ENCODE data around the gene USP53. TPM values are rescaled to one million over a fixed set of nuclear protein-coding genes. Genes with fewer than 3 reads are reported as not detected.
"Not testable (repeated sequence)": the region's sequence is repeated elsewhere in the genome, so short reads cannot be mapped to it uniquely, and the experiment has no call there.

USP53 gene
- total RNA-seq = 5.6 TPM

DNA sequence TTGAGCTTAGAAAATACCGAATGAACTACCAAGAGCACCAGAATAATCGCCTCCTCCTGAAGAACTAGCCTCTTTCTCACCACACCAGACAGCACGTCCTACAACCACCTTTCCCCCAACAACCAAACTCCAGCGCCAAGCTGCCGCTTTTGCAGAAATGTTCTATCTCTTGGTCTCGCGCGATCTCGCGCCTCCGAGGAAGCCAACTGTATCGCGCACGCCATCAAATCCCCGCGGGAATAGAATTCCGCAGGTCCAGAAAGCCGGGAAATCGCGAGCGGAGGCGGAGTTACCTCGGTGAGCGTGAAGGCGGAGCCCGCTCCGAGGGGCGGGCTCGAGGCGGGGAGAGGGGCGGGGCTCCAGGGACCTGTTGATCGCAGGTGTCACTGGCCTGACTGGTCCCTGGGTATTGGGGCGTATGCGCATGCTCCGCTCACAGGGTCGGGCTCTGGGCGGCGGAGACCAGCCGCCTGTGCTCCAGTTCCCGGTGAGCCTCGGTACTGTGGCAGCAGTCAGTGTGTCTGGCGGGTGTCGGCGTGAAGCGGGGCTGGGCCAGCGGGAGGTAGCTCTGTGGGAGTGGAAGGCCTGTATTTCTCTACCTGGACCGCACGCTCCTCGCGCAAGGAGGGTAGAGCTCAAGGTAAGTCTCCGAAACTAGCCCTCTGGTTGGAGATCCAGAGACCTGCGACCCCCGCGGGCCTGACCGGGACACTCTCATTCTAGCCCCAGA is at the start of gene USP53:
TSS of gene USP53 (plus strand) at position 480 of the 730 bp plus-strand sequence. CDS start 27,047 bp downstream, outside the sequence.
- DNase-seq (ENCODE audit: low spot score) = peak; percentile 99
- peak; percentile 94 for ATAC-seq

DNA sequence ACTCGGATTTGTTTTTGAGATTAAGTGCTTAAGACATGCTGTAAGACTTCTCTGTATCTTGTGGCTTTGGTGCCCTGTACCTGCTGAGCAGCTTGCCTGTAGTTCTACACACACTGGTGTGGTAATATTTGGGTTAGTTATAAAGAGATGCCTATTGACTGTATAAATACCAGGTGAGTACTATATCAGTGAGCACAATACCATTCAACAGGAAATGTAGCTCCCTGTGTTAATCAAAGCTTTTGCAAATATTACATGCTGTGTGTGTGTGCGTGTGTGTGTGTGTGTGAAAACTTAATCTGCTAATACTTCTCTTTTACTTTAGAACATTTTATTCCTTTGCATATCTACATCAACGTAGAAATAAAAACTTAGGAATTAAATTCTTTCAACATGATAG is 46.7 kb upstream of the USP53 start:
- no peak for DNase-seq (ENCODE audit: low spot score)
- no peak for ATAC-seq

DNA sequence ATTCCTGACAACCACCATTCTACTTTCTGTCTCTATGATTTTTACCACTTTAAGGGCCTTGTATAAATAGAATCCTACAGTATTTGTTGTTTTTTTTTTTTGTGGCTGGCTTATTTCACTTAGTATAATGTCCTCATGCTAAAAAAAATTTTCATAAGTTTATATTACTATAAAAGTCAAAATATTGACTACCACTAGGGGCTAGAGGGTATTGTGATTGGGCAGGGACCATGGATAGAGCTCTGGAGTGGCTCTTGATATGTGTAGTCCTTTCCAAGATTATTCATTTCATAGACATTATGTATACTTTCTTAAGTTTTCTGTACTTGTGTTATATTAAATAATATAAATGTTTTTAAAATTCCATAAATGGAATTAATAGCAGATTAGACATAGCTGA is 42.3 kb upstream of the USP53 start:
- no peak for ATAC-seq

DNA sequence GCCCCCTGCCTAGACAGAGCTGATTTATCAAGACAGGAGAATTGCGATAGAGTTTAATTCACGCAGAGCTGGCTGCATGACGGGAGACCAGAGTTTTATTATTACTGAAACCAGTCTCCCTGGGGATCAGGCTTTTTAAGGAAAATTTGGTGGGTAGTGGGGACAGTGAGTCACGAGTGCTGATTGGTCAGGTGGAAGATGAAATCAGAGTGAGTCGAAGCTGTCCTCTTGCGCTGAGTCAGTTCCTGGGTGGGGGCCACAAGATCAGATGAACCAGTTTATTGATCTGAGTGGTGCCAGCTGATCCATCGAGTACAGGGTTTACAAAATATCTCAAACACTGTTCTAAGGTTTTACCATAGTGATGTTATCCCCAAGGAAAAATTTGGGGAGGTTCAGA is 40.3 kb upstream of the USP53 start:
- DNase-seq (ENCODE audit: low spot score) (no peak), ATAC-seq (no peak)

More for the DNA sequence above, 42.3 kb upstream of the USP53 start:
- DNase-seq (ENCODE audit: low spot score) = no peak

DNA sequence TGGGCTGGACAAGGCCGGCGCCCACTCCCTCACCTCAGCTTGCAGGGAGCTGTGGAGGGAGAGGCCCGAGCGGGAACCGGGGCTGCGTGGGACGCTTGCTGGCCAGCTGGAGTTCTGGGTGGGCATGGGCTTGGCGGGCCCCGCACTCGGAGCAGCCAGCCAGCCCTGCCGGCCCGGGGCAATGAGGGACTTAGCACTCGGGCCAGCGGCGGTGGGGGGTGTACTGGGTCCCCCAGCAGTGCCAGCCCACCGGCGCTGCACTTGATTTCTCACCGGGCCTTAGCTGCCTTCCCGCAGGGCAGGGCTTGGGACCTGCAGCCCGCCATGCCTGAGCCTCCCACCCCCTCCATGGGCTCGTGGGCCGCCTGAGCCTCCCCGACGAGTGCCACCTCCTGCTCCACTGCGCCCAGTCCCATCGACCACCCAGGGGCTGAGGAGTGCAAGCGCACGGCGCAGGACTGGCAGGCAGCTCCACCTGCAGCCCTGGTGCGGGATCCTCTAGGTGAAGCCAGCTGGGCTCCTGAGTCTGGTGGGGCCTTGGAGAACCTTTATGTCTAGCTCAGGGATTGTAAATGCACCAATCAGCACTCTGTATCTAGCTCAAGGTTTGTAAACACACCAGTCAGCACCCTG is 38.7 kb upstream of the USP53 start:
- not testable (repeated sequence) for ATAC-seq; DNase-seq (ENCODE audit: low spot score)

DNA sequence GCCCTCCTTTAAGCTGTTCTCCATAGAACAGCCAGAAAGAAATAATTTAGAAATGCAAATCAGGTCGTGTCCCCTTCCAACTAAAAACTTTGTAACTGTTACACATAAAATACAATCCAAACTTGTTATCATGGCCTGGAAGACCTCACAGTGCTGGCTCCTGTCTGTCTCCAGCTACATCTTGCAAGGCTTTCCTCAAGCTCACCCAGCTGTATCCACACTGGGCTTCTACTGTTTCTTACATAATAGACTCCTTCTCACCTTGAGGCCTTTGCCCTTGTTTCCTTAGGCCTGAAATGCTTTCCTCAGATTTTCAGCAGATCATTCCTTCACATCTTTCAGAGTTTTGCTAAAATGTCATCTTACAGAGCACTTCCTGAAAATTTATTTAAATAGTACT is 33.5 kb upstream of the USP53 start:
- ATAC-seq (no peak), DNase-seq (ENCODE audit: low spot score) (no peak)

DNA sequence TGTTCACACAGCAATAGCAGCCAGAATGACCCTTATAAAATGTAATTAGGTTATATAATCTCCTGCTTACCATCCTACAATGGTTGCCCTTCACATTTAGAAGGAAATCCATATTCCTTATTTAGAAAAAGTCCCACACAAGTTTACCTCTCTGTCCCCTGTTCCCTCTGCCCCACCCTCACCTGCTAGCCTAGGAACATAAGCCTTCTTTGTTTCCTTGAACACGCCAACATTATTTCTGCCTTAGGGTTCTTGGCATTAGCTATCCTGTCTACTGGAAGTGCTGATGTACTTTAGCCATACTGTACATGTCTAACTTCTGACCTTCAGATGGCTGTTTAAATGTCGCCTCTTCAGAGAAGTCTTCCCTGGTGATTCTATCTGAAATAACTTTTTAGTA is 28.4 kb upstream of the USP53 start:
- ATAC-seq = no peak
- DNase-seq (ENCODE audit: low spot score) = no peak

DNA sequence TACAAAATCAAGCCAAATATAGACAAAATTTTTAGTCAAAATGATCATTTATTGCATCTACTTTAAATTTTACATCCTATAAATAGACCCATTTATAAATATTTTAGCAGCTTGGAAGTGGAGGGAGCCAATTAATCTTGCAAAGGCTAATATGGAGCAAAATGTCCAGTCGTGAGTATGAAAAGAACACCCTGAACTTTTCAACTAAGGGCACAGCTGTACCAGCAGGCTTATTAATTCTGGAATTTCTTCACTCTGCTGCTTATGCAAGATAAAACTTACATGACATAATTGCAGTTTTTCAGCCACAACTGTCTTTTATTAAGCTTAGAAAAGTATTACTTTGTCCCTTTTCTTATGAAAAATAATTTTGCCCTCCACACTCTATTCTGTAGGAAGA is 22.9 kb upstream of the USP53 start:
- DNase-seq (ENCODE audit: low spot score) (no peak), ATAC-seq (peak; percentile 65)

DNA sequence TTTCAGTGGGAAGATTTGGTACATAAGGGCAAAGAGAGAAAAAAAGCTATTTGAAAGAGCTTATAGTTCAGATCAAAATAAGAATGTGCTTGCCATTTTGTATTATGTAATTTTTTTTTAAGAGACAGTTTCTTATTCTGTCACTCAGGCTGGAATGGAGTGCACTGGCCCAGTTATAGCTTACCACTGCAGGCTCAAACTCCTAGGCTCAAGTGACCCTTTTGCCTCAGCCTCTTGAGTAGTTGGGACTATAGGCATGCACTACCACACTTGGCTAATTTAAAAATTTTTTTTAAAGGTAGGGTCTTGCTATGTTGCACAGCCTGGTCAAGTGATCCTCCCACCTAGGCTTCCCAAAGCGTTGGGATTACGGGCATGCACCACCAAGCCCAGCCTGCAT is 22.2 kb upstream of the USP53 start:
- ATAC-seq (no peak), DNase-seq (ENCODE audit: low spot score) (no peak)

DNA sequence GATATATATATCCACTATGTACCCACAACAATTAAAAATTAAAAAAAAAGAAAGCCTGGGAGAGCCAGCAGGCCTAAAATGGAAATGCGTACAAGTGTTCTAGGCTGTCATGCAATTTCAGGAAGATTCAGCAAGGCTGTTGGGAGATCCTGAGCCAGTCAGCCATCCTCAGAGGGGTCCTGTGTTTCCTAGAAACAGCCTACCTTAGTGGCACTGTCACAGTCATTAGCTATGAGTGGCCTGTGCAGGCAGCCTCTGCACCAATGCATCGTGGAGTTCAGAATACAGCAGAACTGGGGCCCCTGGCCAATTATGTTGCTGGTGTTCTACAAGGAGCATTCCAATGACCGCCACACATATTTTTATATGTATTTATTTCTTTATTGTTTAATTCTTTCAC is 21.0 kb upstream of the USP53 start:
- ATAC-seq = no peak
- no peak for DNase-seq (ENCODE audit: low spot score)

DNA sequence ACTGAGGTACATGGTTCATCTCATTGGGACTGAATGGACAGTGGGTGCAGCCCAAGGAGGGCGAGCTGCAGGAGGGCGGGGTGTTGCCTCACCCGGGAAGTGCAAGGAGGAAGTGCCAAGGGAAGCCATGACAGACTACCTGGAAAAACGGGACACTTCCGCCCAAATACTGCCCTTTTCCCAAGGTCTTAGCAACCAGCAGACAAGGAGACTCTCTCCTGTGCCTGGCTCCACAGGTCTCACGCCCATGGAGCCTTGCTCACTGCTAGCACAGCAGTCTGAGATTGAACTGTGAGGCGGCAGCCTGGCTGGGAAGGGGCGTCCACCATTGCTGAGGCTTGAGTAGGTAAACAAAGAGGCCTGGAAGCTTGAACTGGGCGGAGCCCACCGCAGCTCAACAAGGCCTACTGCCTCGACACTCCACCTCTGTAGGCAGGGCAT is 14.7 kb upstream of the USP53 start:
- ATAC-seq (no peak), DNase-seq (ENCODE audit: low spot score) (no peak)

DNA sequence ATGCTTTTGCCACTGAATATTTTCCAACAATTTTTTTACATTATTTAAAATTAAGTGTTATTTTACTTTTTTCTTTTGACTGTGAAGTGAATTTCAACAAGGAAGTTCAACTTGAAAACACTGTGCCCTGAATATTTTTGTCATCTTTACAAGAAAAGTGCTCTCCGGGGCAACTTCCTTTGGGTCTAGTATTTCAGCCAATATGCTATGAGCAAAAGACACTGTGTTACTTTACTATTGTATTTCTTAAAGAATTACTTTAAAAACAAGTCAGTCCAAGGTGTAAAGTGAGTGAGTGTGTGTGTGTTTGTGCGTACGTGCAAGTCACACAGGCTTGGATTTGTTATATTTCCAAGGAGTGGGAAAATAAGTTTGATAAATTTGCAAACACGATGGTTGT is 7.6 kb upstream of the USP53 start:
- no peak for ATAC-seq

DNA sequence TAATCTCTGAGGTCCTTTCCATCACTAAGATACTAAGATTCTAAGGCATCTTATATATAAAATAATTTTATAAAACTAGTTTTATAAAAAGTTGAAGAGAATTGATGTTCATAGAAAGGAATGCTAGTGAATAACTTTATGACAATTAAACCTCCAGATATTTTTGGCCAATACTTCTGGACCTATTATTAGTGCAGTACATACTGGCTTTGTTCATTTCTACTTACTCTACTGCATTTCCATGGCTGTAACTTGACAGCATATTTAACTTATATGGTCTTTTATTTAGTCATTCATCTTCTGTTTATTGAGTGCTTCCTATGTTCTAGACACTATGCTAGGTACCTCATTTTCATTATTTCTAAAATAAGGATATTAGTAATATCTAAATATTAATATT is 6.8 kb upstream of the USP53 start:
- ATAC-seq (no peak), DNase-seq (ENCODE audit: low spot score) (no peak)

More for the DNA sequence above, 7.6 kb upstream of the USP53 start:
- DNase-seq (ENCODE audit: low spot score) = no peak

DNA sequence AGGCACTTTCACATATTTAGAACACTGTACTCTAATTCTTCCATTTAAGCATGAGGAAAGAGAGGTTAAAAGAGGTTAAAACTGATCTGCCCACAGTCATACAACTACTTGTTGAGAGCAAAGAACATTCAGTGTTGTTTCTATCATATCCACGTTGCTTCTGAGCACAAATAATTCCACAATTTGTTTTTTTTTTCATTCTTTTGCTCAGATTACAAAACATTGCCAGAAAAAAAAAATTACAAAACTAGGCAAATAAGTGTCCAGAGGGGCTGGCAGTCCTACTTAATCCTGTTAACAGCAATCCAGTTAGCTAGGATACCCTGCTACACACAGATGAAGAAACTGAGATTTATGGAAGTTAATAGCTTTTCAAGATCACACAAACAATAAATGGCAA is 6.3 kb upstream of the USP53 start:
- DNase-seq (ENCODE audit: low spot score) (no peak), ATAC-seq (no peak)

DNA sequence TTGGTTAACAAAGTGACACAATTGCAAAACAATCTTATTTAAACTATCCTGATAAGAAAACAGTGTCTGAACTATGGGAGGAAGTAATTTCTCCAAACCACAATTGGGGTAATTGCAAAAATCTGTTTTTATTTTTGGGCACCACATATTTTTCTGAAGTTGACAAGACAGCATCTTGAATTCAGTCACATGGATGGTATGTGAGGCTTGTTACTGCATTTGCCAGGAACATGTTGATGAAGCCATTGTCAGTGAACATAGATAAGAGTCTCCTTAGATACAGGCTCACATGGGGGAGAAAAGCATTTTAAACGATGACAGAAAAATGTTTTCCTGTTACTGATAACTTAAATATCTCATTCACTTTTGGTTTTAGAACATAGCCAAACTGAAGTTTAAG is 5.5 kb upstream of the USP53 start:
- ATAC-seq = no peak
- no peak for DNase-seq (ENCODE audit: low spot score)

DNA sequence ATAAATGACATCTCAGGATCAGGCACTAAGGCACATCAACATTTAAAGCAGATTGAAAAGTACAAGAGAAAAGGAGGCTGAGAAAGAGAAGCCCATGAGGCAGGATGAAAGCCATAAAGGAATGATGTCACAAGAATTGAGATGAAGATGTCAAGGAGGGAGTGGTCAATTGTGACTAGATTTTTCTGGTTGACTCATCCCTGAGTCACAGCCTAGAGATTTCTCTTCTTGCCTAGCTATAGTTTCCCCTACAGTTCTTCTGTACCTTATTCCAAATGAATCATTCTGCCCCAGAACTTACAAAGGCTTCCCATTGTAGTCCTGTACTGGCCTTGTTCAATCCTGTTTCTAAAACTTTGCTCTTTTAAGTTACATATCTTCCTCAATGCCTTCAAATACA is 3.4 kb upstream of the USP53 start:
- ATAC-seq (no peak), DNase-seq (ENCODE audit: low spot score) (no peak)

DNA sequence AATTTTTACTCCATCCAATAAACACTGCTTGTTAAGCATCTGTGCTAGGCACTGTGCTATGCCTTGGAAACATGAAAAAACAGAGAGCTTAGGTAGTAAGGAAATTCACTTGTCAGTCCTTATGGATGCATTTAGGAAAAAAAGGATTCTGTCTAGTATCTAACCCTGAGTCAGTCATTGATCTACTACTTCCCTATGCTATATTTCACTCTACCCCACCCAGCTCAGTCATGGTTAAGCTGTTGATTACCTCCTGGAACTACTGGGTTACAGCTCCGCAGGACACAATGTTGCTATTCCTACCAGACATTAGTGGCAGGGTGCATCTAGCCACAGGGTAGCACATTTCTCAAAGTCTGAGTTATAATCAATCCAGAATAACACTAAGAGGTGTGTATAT is 2.9 kb upstream of the USP53 start:
- DNase-seq (ENCODE audit: low spot score) (no peak), ATAC-seq (no peak)

DNA sequence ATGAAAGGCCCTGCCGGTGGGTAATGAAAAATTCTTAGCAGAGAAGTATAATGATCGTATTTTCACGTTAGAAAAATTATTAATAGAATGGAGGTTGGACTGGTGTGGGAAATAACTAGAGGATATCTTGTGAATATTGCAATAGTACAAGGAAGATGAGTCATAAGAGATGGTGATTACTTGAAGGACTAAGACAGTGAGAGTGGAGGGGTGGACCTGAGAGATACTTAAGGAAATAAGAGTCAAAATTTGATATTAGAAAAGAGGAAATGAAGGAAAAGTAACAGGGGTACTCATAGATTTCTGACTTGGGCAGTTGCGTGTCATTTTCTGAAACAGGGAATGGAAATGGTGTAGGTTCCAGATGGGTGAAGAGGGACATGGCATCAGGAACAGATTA is 1.7 kb upstream of the USP53 start:
- ATAC-seq = no peak
- no peak for DNase-seq (ENCODE audit: low spot score)

DNA sequence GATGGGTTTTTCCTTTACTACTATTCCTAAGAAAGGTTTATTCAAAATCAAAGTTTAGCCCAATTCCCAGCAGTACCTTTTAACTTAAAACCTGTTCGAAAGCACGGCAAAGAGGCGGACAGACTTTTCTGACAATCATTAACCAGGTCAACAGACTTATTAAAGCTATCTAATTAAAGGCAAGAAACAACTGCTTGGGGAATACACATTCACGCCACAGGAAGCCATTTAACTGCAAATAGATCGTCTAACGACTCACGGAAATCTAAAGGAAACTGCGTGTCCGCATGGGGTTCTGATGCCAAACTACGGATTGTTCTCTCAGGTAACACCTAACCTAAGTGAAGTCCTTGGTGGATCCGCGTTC is 663 bp upstream of the USP53 start:
- DNase-seq (ENCODE audit: low spot score) (no peak), ATAC-seq (peak; percentile 8)

DNA sequence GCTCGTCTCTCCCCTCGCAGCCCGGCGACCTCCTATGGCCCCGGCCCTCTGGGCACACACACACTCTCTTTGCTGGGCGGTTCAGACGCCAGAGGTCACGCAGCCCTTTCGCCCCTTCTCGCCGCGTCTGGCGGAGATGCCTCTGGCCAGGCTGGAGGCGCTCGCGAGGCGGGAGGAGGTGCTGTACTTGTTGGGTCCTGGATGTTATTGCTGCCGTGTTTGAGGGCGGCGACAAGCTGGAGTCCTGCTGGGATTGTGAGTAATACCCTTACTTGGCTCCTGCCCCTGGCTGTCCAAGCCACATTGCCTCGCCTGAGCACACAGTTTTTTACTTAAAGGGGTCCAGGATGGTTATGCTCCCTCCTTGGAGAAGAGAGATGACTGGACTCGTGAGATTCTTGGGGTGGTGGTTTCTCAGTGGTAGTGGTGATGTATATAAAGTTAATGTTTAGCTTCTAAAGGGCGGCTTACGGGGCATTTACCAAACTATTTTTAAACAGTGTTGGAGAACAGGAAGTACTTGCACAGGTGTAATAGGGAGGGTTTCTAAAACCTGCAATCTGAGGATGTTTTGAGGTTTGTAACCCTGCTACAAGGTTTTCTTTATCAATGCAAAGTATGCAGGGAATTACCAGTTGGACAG is 572 bp downstream of the USP53 start:
- peak; percentile 85 for DNase-seq (ENCODE audit: low spot score)
- ATAC-seq = peak; percentile 78

DNA sequence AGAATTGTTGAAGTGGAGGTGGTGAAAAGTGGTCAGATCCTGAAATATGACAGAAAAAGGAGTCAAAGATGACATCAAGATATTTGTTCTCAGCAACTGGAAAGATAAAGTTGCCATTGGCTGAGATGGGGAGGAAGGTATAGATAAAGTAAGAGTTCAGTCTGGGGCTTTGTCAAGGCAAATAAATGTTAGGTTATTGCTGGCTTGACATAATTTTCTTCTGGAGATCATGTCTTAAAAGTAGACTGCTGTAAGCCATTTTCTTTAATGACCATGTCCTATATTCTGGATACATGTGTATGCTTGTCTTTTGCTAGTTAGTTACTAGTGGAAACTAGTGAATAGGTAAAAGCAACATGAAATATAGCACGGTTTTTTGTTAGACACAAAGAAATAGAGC is 5.6 kb downstream of the USP53 start:
- no peak for ATAC-seq
- DNase-seq (ENCODE audit: low spot score) = no peak

DNA sequence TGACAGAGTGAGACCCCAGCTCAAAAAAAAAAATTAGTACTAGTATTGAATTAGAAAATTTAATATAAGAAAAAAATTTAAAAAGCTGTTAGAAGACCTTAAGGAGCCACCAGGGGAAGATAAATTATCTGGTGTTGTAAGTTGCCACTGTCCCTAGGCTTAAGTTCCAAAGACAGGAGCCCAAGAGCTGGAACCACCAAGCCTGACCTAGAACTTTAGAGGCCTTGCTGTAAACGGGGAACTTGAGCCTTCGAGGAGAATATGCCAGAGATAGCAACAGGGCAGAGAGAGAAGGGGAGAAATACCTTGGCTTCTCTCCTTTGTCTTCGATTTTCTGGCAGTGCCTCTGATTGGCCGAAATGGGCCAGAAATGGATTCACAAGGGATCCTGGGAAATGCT is 8.9 kb downstream of the USP53 start:
- DNase-seq (ENCODE audit: low spot score) (no peak), ATAC-seq (no peak)

All from left lobe of liver (tissue), 2 donors.